HepG2 (cell line): ENCODE measurements around the gene NRBF2. TPM values are rescaled to one million over a fixed set of nuclear protein-coding genes. Genes with fewer than 3 reads are reported as not detected.

Source experiments
- BHLHE40 ChIP-seq: IDR thresholded peaks from 2 replicates; pipeline ENCODE4 v1.6.1; 2011; ENCODE audit warnings: low read length, improper control_type of control experiment
- FOXP1 ChIP-seq, 2 experiments: fragments of 450-650 bp in 1 of 2; IDR thresholded peaks; 2 replicates each; pipeline ENCODE4 v1.6.1; 2017 to 2018; ENCODE audit warnings: antibody characterized with exemption in 1 of 2
- KDM3A ChIP-seq: IDR thresholded peaks from 2 replicates; pipeline ENCODE4 v1.6.1; 2018; ENCODE audit warnings: low read depth, missing compliant biosample characterization
- LRRFIP1 ChIP-seq: sonication (generic); formaldehyde crosslinking; conservative IDR thresholded peaks from 2 replicates; pipeline ENCODE4 v1.4.0; 2020; ENCODE audit warnings: missing genetic modification reagents
- RERE ChIP-seq: IDR thresholded peaks from 2 replicates; pipeline ENCODE4 v1.6.1; 2016; ENCODE audit warnings: low read depth, missing genetic modification reagents, missing compliant biosample characterization
- ZBTB40 ChIP-seq, 2 experiments: fragments of 450-650 bp in 1 of 2; sonication (generic) in 1 of 2; formaldehyde crosslinking in 1 of 2; IDR thresholded peaks; 2 replicates each; pipeline versions ENCODE4 v1.6.1 to v1.8.0; 2016 to 2022; ENCODE audit warnings: antibody characterized with exemption in 1 of 2, mild to moderate bottlenecking in 1 of 2, missing genetic modification reagents in 1 of 2
- ZFP36L2 ChIP-seq: sonication (generic); formaldehyde crosslinking; IDR thresholded peaks from 2 replicates; pipeline ENCODE4 v1.4.0; 2020; ENCODE audit warnings: missing genetic modification reagents
- ZNF207 ChIP-seq: fragments of 450-650 bp; IDR thresholded peaks from 2 replicates; pipeline ENCODE4 v1.6.1; 2016; ENCODE audit warnings: antibody characterized with exemption, borderline replicate concordance
- ZNF234 ChIP-seq: sonication (generic); formaldehyde crosslinking; conservative IDR thresholded peaks from 2 replicates; pipeline ENCODE4 v1.5.1; 2020; ENCODE audit warnings: mild to moderate bottlenecking, missing genetic modification reagents
- polyA plus RNA-seq, 8 experiments: library from polyadenylated mRNA; depleted of rRNA in 3 of 8; stranded (reverse) in 7 of 8; unstranded in 1 of 8; fragments of >200 nt; fragmentation: Illumina TruSeq in 4 of 8; extraction: Trizol in 4 of 8; gene quantifications; 2 replicates each; pipeline versions ENCODE4 v1.2.1 to v1.2.3, GENCODE V29; 2011 to 2016; ENCODE audit warnings: low read depth in 4 of 8, missing spikeins in 1 of 8, mixed read lengths in 1 of 8; ENCODE audit not compliant: insufficient read depth in 1 of 8
- total RNA-seq, 5 experiments: library from RNA; depleted of rRNA; stranded (reverse); fragments of >200 nt; fragmentation: Illumina TruSeq; extraction: Trizol; gene quantifications; 2 replicates each; pipeline ENCODE4 v1.2.3, GENCODE V29; 2016; ENCODE audit warnings: low read depth in 1 of 5

Gene NRBF2
- total and polyA plus RNA-seq, 2 of the 13 experiments (the other 11 are each of a cell fraction or from before 2014, with no cell fraction given), result 20.0 to 28.4 TPM

- no peak for TF ChIP-seq ZBTB40 (IDR thresholded peaks at IDR 0.05)
- peak; percentile 87 for TF ChIP-seq ZBTB40 (CRISPR knock-in tag; IDR thresholded peaks at IDR 0.05)
- peak; percentile 70; the same call in 1 of the 2 replicates for TF ChIP-seq ZFP36L2
- TF ChIP-seq ZNF207, result no peak
- no peak for TF ChIP-seq ZNF234 (CRISPR knock-in tag)
- TF ChIP-seq BHLHE40, result peak; percentile 95
- no peak for TF ChIP-seq RERE
- TF ChIP-seq FOXP1 (IDR thresholded peaks at IDR 0.05), result no peak
- no peak for TF ChIP-seq FOXP1 (CRISPR knock-in tag; IDR thresholded peaks at IDR 0.05)
- TF ChIP-seq KDM3A (CRISPR knock-in tag), result no peak
- no peak for TF ChIP-seq LRRFIP1 (CRISPR knock-in tag)
Observed at GRCh38 chr10:63133056-63133820, at the start of gene NRBF2 (continued).
